K562 (cell line): ENCODE measurements around the gene LDLR. TPM values are rescaled to one million over a fixed set of nuclear protein-coding genes. Genes with fewer than 3 reads are reported as not detected.

Source experiments
- ARHGAP35 ChIP-seq: fragments of 450-650 bp; IDR thresholded peaks from 2 replicates; pipeline ENCODE4 v1.6.1; 2018; ENCODE audit not compliant: partially characterized antibody
- BRD4 ChIP-seq: fragments of 200-600 bp; sonication (generic); IDR thresholded peaks from 2 replicates; pipeline ENCODE4 v1.6.1; 2017; ENCODE audit warnings: inconsistent platforms
- CBFA2T3 ChIP-seq: fragments of 450-650 bp; IDR thresholded peaks from 2 replicates; pipeline ENCODE4 v1.6.1; 2017
- CBFB ChIP-seq: sonication (generic); formaldehyde crosslinking; IDR thresholded peaks from 2 replicates; pipeline ENCODE4 v1.4.0; 2020; ENCODE audit warnings: mild to moderate bottlenecking, missing genetic modification reagents
- CEBPG ChIP-seq, 3 experiments: fragments of 200-800 bp in 1 of 3; sonication (Bioruptor generic) in 1 of 3; sonication (generic) in 1 of 3; formaldehyde crosslinking in 1 of 3; IDR thresholded peaks in 2 of 3; conservative IDR thresholded peaks in 1 of 3; 2 replicates each; pipeline versions ENCODE4 v1.6.1 to v1.8.0; 2016 to 2022; ENCODE audit warnings: missing compliant biosample characterization in 2 of 3, missing genetic modification characterization in 2 of 3, mild to moderate bottlenecking in 1 of 3, missing genetic modification reagents in 1 of 3
- FOXA3 ChIP-seq, 2 experiments: fragments of 450-650 bp in 1 of 2; sonication (generic) in 1 of 2; formaldehyde crosslinking; IDR thresholded peaks in 1 of 2; conservative IDR thresholded peaks in 1 of 2; 2 replicates each; pipeline versions ENCODE4 v1.4.0 to v1.8.0; 2020 to 2022; ENCODE audit warnings: mild to moderate bottlenecking in 2 of 2, missing genetic modification reagents in 1 of 2
- MLX ChIP-seq, 2 experiments: fragments of 450-650 bp in 1 of 2; sonication (generic) in 1 of 2; formaldehyde crosslinking; conservative IDR thresholded peaks; 2 replicates each; pipeline versions ENCODE4 v1.4.0 to v1.8.1; 2020 to 2022; ENCODE audit warnings: mild to moderate bottlenecking in 1 of 2, missing genetic modification reagents in 1 of 2
- MNT ChIP-seq, 2 experiments: fragments of 450-650 bp; conservative IDR thresholded peaks; 2 replicates each; pipeline ENCODE4 v1.6.1; 2017; ENCODE audit warnings: mild to moderate bottlenecking in 2 of 2, moderate library complexity in 2 of 2
- NFE2 ChIP-seq: IDR thresholded peaks from 2 replicates; pipeline ENCODE4 v1.6.1; 2014; ENCODE audit warnings: antibody characterized with exemption, low read depth
- NKRF ChIP-seq: fragments of 450-650 bp; IDR thresholded peaks from 2 replicates; pipeline ENCODE4 v1.6.1; 2016; ENCODE audit warnings: borderline replicate concordance
- PHF21A ChIP-seq: fragments of 450-650 bp; IDR thresholded peaks from 2 replicates; pipeline ENCODE4 v1.6.1; 2017; ENCODE audit warnings: low read depth, borderline replicate concordance
- PML ChIP-seq: IDR thresholded peaks from 2 replicates; pipeline ENCODE4 v1.6.1; 2012; ENCODE audit warnings: low read length, inconsistent platforms
- RBM22 ChIP-seq: fragments of 200-400 bp; formaldehyde crosslinking; IDR thresholded peaks from 2 replicates; pipeline ENCODE4 v1.6.1; 2018; ENCODE audit warnings: low read length, low read depth; ENCODE audit not compliant: poor library complexity, severe bottlenecking
- TCF3 ChIP-seq: sonication (generic); formaldehyde crosslinking; IDR thresholded peaks from 2 replicates; pipeline ENCODE4 v1.4.0; 2020; ENCODE audit warnings: mild to moderate bottlenecking, missing genetic modification reagents
- ZNF3 ChIP-seq: fragments of 250-450 bp; sonication (Bioruptor Pico); IDR thresholded peaks from 2 replicates; pipeline ENCODE4 v1.5.0; 2021; ENCODE audit warnings: mild to moderate bottlenecking, moderate library complexity
- ZNF668 ChIP-seq: fragments of 250-450 bp; sonication (Bioruptor Pico); IDR thresholded peaks from 2 replicates; pipeline ENCODE4 v1.8.0; 2022; ENCODE audit warnings: mild to moderate bottlenecking, inconsistent platforms
- ZZZ3 ChIP-seq: fragments of 450-650 bp; IDR thresholded peaks from 2 replicates; pipeline ENCODE4 v1.6.1; 2016; ENCODE audit warnings: antibody characterized with exemption, mild to moderate bottlenecking, moderate library complexity
- polyA plus RNA-seq, 8 experiments: library from polyadenylated mRNA; depleted of rRNA in 4 of 8; stranded (reverse) in 5 of 8; unstranded in 3 of 8; fragments of >200 nt; fragmentation: Nextera tagmentation in 2 of 8; fragmentation: Illumina TruSeq in 1 of 8; extraction: Ambion mirVana in 2 of 8; extraction: Trizol in 1 of 8; gene quantifications; 2 replicates each; pipeline versions ENCODE4 v1.2.1 to v1.2.3, GENCODE V29; 2011 to 2014; ENCODE audit warnings: inconsistent platforms in 1 of 8, missing spikeins in 1 of 8
- total RNA-seq, 7 experiments: library from RNA; depleted of rRNA in 6 of 7; stranded (reverse); fragments of >200 nt in 6 of 7; fragmentation: Illumina TruSeq in 2 of 7; extraction: Trizol in 2 of 7; gene quantifications; 2 replicates each; pipeline versions ENCODE4 v1.2.1 to v1.2.3, GENCODE V29; 2011 to 2021; ENCODE audit warnings: low replicate concordance in 1 of 7

Gene LDLR
- total and polyA plus RNA-seq, 9 of the 15 experiments (the other 6 are each of a cell fraction or from before 2014, with no cell fraction given): 19.9 to 114 (median 56.3) TPM

- TF ChIP-seq TCF3: 0 out of 2 replicates have a peak, but pooled peaks have one; percentile 28
- TF ChIP-seq PHF21A: 0 out of 2 replicates have a peak, but pooled peaks have one; percentile 11
- no peak for TF ChIP-seq FOXA3 (CRISPR knock-in tag; conservative IDR thresholded peaks at IDR 0.05 in 1 of 2, IDR thresholded peaks at IDR 0.05 in 1 of 2)
- no peak for TF ChIP-seq CBFB
- no peak for TF ChIP-seq ARHGAP35
- peak; percentile 82 for TF ChIP-seq CEBPG (CRISPR knock-in tag; IDR thresholded peaks at IDR 0.05)
- peak; percentile 56 to 62; a peak in 3 of 4 replicates for TF ChIP-seq CEBPG (tag; conservative IDR thresholded peaks at IDR 0.05 in 1 of 2, IDR thresholded peaks at IDR 0.05 in 1 of 2)
- no peak for TF ChIP-seq ZZZ3
- peak; percentile 42 for TF ChIP-seq RBM22
- 0 out of 2 replicates have a peak, but pooled peaks have one; percentile 22 for TF ChIP-seq NKRF
- 0 out of 2 replicates have a peak, but pooled peaks have one; percentile 78 for TF ChIP-seq BRD4
- TF ChIP-seq PML: peak; percentile 92
- TF ChIP-seq CBFA2T3: 0 out of 2 replicates have a peak, but pooled peaks have one; percentile 21
- TF ChIP-seq ZNF3 (CRISPR knock-in tag): no peak
- TF ChIP-seq MNT (conservative IDR thresholded peaks at IDR 0.05): peak; percentile 49 to 68
- TF ChIP-seq MLX (CRISPR knock-in tag; conservative IDR thresholded peaks at IDR 0.05): 0 out of 4 replicates have a peak, but pooled peaks of 1 of the 2 experiments have one; percentile 15
- TF ChIP-seq NFE2: peak; percentile 12; the same call in 1 of the 2 replicates
- no peak for TF ChIP-seq ZNF668 (CRISPR knock-in tag)
Measured at GRCh38 chr19:11089254-11090013, at the start of gene LDLR (continued).
